D341Med (cell line): Measurements from ENCODE around the gene PNPLA5.
"Not testable (repeated sequence)": the region's sequence is repeated elsewhere in the genome, so short reads cannot be mapped to it uniquely, and the experiment has no call there.

Source experiments
- DNase-seq: peaks from one replicate; pipeline ENCODE4 v3.0.0; 2012; ENCODE audit warnings: low spot score

The PNPLA5 gene

DNA sequence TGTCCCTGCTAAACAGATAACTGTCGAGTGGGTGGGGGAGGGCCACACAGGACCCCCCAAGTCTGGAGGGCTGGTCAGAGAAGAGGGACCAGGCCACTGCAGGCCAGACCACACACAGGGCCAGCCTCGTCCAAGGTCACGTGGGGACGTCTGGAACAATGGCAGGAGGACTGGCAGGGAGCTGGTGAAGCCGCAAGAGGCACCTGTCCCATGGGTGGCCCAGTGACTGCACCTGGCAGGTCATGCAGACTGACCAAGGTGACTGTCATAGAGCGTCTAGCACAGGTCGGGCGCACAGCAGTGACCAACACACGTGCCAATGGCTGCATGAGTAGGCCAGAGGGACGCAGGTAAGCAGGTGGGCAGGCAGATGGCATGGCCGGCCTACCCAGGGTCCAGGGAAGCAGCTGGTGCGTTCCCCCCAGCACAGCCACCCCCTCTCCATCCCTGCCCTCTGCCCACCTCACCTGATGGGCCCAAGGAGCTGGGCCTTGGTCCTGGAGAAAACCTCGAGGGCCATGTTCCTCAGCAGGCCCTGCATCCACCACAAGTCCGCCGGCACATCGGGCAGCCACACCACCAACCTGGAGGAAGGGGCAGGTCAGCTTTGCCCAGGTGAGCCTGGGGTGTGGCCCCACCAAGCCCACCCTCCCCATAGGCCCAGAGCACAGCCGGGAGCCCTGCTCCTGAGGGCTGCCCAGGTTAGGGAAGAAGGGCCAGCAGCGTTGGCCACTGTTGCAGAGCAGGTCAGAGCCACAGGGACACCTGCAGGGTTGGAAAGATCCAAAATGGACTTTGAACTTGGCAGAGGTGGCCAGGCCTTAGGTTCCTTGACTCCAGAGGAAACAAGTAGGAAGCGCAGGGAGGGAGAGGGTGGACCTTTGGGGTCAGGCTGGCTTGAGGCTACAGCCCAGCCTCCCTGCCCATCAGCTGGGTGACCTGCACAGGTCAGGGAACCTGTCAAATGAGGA lies 10.4 kb downstream of the PNPLA5 start:
- DNase-seq = peak; percentile 20

DNA sequence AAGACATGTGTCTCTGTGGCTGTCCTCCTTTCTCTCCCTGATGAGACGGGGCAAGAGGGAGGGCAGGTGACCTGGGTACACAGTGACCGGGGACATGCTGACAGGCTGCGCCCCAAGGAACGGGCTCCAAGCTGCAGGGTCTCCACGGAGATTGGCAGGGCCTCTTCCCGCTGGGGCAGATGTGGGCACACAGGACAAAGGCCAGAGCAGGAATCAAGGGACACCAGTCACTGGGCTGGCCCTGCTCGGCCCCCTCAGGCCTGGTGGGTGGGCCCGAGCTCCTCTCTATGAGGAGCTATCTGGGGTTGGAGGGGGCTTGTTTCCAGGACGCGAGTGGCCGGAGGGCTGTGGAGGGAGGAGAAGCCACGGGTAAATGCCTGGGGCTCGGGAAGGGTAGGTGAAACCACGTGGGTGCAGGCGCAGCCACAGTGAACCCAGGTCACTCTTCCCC lies 11.2 kb downstream of the PNPLA5 start:
- DNase-seq = peak; percentile 18

DNA sequence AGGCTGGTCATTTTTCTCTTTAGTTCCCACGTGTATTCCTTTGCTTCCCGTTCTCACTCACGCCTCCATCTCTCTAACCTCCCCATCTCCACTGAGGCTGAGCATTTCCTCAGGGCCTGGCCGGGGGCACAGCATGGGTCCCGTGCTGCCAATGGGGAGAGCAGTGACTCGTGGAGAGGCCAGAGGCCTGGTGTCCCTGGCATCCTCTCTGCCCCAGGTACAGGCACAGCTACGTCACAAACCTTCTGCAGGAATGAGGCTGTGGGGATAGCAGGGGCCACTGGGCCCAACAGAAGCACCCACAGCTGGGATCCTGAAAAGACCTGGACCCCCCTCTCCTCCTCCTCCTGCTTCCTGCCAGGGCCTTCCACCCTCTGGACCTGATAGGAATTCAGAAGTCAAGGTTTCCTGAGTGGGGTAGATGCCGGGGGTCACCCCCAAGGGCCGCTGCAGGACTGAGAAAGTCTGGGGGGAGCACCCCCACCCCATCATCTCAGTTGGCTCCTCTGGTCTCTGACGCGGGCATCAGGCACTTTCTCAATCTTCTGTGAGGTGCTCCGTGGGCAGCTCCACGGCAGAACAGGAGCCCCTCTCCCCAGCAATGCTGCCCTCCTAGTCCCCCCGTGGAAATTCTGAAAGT lies 11.8 kb downstream of the PNPLA5 start:
- DNase-seq = peak; percentile 25

DNA sequence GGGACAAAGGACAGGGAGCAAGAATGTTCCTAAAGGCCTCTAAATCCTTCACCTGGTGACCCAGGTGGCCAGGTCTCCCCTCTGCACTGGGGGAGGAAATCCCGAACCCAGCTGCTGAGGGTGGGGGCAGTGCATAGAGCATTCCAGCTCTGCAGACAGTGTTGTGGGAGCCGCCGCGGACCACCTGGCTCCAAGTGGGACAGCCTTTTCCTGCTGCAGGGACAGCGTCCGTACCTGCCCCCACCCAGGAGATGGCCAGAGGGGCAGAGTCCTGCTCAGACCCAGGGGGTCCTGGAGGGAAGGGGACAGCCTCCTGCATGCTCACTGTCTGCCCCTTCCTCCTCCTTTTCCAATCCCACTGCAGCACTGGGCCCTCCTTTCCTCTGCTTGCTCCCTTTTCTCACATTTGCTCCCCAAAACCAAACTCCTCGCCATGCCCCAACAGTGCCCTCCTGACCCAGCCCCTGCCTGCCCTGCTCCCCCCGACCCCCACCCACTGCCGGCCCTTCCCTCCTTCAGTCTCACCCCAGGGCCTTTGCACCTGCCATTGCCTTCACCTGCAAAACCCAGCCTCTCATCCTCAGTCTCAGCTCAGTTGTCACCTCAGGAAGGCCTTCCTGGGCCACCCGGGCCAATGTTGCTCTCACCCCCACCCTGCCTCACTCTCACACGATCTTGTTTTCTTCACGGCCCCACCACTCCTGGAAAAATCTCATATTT lies 12.8 kb downstream of the PNPLA5 start:
- DNase-seq = peak; percentile 9

DNA sequence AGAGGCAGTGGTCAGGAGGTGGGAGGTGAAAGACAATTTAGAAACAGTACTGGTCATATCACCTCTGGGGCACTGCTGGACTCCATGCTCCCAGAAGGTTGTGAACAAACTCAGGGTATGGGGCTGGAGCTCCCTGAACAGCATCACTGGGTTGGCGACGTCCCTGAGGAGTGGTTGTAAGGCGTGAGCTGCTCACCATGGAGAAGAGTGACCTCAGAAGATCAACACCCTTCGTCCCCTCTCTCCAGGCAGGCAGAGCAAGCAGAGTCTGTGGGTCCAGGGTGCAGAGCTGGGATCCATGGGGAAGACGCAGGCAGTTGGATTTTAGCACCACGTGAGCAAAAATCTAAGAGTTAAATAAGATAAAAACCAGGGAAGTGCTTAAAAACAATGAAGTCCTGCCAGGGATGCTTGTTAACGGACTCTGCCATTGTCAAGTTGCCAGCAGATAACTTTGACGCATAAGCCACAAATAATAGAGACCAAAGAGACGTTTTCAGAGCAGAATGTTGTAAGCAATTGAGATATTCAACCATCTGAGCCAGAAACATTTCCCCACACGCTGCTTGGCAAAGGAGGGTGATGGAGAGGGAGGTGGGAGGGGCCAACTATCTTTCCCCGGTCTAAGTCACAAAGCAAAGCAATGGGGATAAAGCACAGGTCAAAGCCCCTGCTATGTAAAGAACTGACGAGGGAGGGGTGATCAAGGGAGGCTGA lies 13.6 kb downstream of the PNPLA5 start:
- DNase-seq = peak; percentile 8

DNA sequence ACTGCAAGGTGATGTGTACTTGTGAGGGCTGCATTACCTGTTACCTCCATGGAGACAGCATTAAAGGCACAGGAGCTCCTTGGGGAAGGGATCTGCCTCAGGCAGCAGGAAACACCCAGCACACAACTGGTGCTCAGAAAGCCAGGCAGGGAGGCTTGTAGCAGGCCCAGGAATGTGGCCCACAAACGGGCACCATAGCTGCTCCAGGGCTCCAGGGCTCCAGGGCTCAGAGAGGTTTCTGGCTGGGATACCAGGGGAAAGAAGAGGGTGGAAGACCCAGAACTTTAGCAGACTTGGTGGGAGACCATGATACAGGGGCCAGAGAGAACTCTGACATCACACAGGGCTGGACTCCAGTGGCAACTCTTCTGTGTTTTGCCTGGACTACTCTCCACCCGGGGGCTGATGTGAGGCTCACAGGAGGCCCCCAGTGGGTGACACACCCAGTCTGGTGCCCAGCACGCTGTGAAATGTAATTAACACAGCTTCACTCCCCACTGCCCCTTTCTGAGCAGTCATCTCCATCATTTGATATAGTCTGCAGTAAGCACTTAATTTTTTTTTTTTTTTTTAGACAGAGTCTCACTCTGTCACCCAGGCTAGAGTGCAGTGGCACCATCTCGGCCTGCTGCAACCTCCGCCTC lies 14.8 kb downstream of the PNPLA5 start:
- peak; percentile 6 for DNase-seq

DNA sequence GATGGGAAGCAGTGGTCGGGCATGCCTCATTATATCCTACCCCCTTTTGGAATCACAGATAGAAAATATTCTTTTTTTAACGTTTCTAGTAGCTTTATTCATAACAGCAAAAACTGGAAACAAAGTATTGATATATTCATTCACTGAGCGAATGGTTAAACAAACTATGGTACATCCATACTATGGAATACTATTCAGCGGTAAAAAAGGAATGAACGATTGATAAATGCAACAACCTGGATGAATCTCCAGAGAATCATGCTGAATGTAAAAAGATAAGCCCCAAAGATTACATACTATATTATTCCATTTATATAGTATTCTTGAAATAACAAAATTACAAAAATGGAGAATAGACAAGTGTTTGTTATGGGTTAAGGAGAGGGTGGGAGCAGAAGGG lies 22.0 kb downstream of the PNPLA5 start:
- DNase-seq = no peak

DNA sequence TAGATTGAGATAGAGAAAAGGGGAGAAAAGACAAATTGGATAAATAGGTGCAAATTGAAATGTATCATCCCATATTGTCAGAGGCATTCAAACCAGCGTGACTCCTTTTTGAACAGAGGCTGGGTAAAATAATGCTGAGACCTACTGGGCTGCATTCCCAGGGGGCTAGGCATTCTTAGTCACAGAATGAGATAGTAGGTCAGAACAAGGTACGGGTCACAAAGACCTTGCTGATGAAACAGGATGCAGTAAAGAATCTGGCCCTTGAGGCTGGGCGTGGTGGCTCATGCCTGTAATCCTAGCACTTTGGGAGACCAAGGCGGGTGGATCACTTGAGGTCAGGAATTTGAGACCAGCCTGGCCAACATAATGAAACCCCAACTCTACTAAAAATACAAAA lies 22.8 kb downstream of the PNPLA5 start:
- DNase-seq = not testable (repeated sequence)

DNA sequence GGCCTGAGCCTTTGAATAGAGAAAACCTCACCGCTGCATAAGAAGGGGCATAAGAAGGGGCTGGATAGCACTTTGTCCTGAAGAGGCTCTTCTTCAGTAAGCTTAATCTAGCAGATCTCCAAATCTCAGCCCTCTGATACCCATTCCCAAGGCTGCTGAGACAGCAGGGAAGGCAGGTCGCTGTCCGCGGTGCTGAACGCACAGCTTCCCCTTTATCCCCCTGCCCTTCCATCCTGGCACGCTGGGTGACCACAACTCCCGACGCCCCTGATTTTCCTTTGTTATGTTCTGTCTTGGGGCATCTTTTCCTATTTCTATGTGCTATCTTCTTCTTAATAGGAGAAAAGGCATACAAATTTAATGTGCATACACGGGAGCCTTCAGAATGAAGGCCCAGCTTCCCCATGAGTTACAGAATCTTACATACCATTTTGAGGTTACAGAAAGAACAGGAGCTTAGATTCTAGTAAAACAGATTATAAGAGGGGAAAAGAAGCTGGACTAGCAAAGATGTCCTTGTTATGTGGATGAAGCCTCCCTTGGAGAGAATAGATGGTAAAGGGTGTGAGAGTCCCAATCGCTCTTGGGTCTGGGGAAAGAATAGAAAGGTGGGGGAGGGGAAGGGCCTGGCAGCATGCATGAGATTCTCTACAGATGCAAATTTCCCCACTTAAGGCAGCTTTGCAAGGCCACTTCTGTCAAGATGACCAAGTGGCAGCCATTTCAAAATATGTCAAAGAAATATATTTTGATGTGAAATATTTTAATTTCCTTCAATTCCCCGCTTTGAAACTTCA lies 23.8 kb downstream of the PNPLA5 start:
- no peak for DNase-seq

DNA sequence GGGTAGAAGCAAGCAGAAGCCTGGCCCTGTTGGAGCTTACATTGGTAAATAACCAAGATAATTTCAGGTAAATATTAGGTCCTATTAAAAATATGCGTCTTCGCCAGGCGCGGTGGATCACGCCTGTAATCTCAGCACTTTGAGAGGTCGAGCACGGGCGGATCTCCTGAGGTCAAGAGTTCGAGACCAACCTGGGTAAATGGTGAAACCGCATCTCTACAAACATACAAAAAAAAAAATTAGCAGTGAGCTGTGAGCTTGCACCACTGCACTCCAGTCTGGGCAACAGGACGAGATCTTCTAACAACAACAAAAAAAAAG lies 29.0 kb downstream of the PNPLA5 start:
- DNase-seq = no peak

DNA sequence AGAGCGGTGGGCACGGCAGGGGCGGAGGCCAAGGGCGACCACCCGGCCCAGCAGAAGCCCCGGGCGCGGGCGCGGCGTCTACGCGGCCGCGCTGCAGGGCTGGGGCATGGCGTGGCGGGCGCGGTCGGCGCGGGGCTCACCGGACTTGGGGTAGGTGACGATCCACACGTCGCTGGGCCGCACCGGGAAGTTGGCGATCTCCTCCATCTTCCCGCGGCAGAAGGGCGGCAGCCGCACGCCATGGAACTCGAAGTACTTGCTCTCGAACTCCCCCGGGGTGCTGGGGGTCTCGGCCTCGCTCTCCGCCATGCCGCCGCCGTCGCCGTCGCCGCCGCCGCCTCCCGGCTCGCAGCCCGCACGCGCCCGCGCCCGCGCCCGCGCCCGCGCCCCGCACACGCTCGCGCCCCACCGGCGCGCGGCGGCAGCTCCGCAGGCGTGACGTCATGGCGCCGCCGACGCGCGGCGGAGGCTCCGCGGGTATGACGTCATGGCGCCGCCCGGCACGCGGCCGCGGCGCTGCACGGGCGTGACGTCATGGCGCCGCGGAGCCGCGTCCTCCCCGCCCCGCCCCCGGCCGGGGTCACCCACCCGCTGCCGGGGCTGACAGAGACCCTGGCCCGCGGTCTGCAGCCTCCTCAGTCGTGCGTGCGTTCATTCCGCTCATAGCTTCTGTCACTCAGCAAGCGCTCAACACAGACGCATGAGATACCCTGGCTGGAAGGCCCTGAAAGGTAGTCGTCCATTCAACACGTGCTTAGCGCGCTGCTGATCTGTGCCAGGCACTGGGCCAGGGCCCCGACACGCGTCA lies 29.5 kb downstream of the PNPLA5 start, which contains the start of gene SULT4A1:
TSS of gene SULT4A1 (minus strand) at position 440 of the 808 bp plus-strand sequence. CDS start at position 309, 131 bp downstream.
- peak; percentile 99 for DNase-seq

DNA sequence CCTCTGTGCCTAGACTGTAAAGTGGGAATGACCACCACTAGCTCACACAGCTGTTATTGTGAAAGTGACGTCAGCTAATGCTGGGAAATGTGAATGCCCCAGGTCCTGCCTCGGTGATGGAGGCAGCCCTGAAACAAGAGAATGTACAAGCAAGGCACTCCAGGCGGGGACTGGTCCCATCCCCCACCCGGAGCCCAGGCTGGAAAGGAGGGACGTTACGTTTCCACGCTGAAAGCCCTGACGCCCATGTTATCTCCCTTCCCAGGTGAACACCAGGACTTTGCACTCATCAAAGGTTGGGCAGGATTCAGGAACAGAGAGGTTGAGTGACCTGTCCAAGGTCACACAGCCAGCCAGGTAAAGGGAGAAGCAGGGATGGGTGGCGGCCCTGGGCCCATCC lies 30.3 kb downstream of the PNPLA5 start:
- DNase-seq = peak; percentile 55

DNA sequence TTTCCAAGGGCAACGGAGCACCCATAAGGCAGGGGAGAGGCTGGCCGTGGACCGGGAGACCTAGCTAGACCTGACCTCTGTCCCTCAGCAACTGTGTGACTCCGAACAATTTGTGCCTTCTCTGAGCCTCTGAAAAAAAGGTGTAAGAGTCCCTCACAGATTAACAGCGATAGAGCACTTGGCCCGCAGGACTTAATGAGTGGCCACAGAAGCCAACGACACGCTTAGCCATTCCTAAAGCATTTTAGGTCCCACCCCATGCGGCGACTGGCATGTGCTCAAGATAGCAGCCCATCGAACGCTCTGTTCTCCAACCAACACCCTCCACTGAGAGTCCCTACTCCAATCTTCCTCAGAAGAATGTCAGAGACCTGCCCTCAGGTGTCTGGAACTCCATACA lies 31.0 kb downstream of the PNPLA5 start:
- no peak for DNase-seq

DNA sequence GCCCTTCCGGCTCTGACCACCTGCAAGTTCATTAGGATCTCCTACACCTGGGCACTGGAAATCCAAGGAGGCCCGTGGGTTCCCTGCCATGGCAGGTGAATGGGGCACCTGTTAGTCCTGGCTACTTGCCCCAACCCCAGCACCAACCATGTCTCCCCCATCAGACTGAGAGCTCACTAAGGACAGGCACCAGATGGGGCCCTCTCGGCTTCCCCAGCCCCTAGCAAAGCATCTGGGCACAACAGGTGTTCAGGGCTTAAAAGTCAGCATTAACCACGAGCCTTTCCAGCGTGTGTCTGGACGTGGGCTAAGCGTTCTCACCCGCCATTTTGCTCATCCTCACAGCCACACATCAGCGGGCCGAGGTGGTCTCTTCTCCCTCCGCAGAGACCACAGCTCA lies 31.7 kb downstream of the PNPLA5 start:
- no peak for DNase-seq

DNA sequence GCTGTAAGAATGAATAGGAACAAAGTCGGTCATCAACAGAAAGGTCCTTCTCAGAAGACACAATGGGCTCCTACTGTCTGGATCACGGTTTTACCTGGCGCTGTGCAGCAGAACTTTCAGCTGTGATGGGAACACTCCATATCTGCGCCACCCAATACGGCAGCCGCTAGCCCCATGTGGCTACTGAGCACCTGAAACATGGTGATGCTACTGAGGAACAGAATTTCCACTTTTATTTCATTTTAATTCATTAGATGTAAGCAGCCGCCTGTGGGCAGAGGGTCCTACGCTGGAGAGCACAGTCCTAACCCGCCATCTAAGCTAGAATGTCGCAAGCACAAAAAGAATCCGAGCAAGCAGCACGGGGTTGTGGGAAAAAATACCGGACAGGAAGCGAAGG lies 32.2 kb downstream of the PNPLA5 start:
- no peak for DNase-seq

DNA sequence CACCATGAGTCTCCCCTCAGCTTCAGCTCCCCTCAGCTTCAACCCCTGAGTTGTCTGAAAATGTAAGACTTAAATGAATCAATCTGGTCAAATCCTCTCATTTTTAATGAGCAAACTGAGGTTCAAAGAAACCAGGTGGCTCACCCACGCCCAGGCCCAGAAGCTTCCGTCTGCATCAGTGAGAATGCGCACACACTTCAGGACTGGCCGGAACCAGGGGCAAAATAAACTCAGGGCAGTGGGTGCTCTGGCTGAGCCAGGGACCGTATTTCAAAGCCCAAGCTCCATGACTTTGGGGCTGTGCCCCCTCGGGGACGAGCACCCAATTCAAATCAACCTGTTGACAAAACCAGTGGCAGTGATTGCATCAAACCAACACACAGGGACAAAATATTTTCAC lies 32.6 kb downstream of the PNPLA5 start:
- DNase-seq = no peak

DNA sequence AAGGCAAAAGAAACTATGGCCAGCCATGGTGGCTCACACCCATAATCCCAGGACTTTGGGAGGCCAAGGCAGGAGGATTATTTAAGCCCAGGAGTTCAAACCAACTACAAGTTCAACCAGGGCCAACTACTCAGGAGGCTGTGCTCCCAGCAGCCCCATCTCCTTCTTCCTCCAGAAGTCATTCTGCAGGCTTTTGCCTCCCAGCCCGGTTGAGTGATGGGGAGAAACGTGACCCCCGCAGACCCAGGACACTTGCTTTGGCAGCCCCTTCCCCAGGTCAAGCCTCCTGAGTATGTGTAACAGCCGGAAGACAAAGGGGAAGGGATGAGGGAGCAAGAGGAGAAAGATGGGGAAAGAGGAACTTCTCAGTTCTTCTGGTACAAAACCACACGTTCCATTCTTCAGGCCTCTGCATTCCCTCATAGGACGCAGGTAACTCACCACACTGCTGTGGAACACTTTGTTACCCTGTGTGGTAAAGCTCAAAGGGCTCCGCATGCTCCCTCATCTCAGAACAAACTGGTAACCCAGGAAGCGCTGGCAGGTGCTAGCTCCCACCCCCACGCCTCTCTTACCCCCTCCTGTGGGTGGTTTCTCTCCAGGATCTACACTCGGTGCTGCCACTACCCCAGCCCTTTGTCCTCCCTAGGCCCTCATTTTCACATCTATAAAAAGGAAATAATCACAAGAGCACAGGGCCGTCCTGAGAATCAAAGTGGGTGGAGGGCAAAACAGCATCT lies 33.5 kb downstream of the PNPLA5 start:
- no peak for DNase-seq

DNA sequence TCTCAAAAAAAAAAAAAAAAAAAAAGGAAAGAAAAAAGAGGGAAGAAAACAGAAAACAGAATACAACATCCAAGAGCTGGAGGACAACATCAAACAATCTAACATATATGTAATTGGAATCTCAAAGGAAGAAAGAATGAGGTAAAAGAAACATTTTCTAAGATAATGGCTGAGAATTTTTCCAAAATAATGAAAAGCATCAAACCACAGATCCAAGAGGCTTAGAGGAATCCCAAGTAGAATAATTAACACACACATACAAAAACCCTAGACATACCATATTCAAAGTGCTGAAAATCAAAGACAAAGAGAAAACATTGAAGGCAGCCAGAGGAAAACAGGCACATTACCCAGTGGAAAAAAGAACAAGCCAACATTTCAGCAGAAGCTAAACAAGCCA lies 34.4 kb downstream of the PNPLA5 start:
- no peak for DNase-seq

DNA sequence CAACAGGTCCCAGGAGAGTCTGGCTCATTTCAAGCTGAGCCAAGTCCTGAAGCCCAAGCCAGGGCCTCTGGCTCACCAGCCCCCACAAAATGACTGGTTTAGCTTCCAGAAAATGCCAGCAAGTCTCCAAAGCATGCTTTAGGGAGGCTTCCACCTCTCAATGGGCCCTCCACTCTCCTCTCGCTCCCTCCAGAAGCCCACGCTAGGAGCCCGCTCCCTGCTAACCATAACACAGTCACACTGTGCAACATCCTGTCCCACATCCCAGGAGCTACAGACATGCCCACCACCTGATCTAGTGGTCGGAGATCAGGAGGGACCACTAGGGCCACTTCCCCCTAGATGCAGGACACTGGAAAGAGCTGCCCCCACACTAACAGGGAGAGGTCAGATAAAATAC lies 36.4 kb downstream of the PNPLA5 start:
- no peak for DNase-seq
